Cerebellar nuclear complex (tissue), 1 donor: ENCODE measurements around the gene NAIF1.
"Not testable (repeated sequence)": the region's sequence is repeated elsewhere in the genome, so short reads cannot be mapped to it uniquely, and the experiment has no call there.

Experiments
- DNase-seq, 2 experiments: peaks; one replicate each; lab custom pipeline; 2025; lab: John Stamatoyannopoulos, UW

The NAIF1 gene

GRCh38 chr9:128059365-128059983, 7.6 kb downstream of the NAIF1 start:
- DNase-seq = no peak

GRCh38 chr9:128057724-128058409, 9.3 kb downstream of the NAIF1 start:
- no peak for DNase-seq

GRCh38 chr9:128056887-128057723, 10.0 kb downstream of the NAIF1 start:
- no peak for DNase-seq

- no peak for DNase-seq
Measured at GRCh38 chr9:128056086-128056485, 11.0 kb downstream of the NAIF1 start.

GRCh38 chr9:128055344-128056040, 11.6 kb downstream of the NAIF1 start:
- no peak for DNase-seq

GRCh38 chr9:128054087-128054486, 13.0 kb downstream of the NAIF1 start:
- no peak for DNase-seq

GRCh38 chr9:128053560-128053959, 13.6 kb downstream of the NAIF1 start:
- no peak for DNase-seq

GRCh38 chr9:128051932-128052709, 15.0 kb downstream of the NAIF1 start:
- no peak for DNase-seq

- DNase-seq = no peak
Measured at GRCh38 chr9:128049843-128050242, 17.3 kb downstream of the NAIF1 start.

GRCh38 chr9:128048663-128049062, 18.5 kb downstream of the NAIF1 start:
- DNase-seq = no peak

- no peak for DNase-seq
Measured at GRCh38 chr9:128047231-128047630, 19.9 kb downstream of the NAIF1 start.

- no peak for DNase-seq
Measured at GRCh38 chr9:128045831-128046230, 21.3 kb downstream of the NAIF1 start.

- not testable (repeated sequence) for DNase-seq
Measured at GRCh38 chr9:128045409-128045808, 21.7 kb downstream of the NAIF1 start.

- no peak for DNase-seq
Measured at GRCh38 chr9:128043467-128043868, 23.7 kb downstream of the NAIF1 start.

GRCh38 chr9:128042043-128042442, 25.1 kb downstream of the NAIF1 start:
- DNase-seq = no peak

- DNase-seq = not testable (repeated sequence)
Measured at GRCh38 chr9:128040783-128041182, 26.3 kb downstream of the NAIF1 start.

GRCh38 chr9:128036522-128036921, 30.6 kb downstream of the NAIF1 start:
- not testable (repeated sequence) for DNase-seq

GRCh38 chr9:128034821-128035652, 32.1 kb downstream of the NAIF1 start:
- peak in 1 of 2 experiments; percentile 6 for DNase-seq

- DNase-seq = no peak
Measured at GRCh38 chr9:128033609-128034008, 33.5 kb downstream of the NAIF1 start.

- no peak for DNase-seq
Measured at GRCh38 chr9:128027705-128028104, 39.4 kb downstream of the NAIF1 start.
